Keratinocyte (primary cell): ENCODE results near the gene TMEM52B. TPM values are rescaled to one million over a fixed set of nuclear protein-coding genes. Genes with fewer than 3 reads are reported as not detected.
A peak's percentile ranks its signal among the peaks of the same experiment; 100 is the strongest.

Experiments
- DNase-seq: peaks from one replicate; pipeline ENCODE4 v3.0.0-alpha.2; 2011; ENCODE audit warnings: low read depth, missing footprints, low spot score
- FAIRE-seq: peaks from 2 replicates; lab custom pipeline; 2011; peaks lifted over from hg19 to GRCh38; lab: Jason Lieb, UNC
- H2AFZ ChIP-seq: 2 replicates; pipeline ENCODE4 v1.6.0; 2012; ENCODE audit warnings: low read length, control low read depth, inconsistent platforms; ENCODE audit not compliant: control insufficient read depth
- H3K27ac ChIP-seq: 2 replicates; pipeline ENCODE4 v1.5.1; 2011; ENCODE audit warnings: low read length; ENCODE audit not compliant: control insufficient read depth, insufficient read depth
- H3K27me3 ChIP-seq: 3 replicates; pipeline ENCODE4 v1.6.0; 2011; ENCODE audit warnings: low read length; ENCODE audit not compliant: control insufficient read depth, insufficient read depth; ENCODE audit errors: extremely low read depth
- H3K36me3 ChIP-seq, 2 experiments: 2 replicates in 1 of 2; 3 replicates in 1 of 2; pipeline ENCODE4 v1.5.1; 2011; ENCODE audit warnings: low read length in 2 of 2, mild to moderate bottlenecking in 1 of 2; ENCODE audit not compliant: control insufficient read depth in 2 of 2, insufficient read depth in 2 of 2; ENCODE audit errors: extremely low read depth in 1 of 2
- H3K4me1 ChIP-seq: 3 replicates; pipeline ENCODE4 v1.5.1; 2011; ENCODE audit warnings: low read length; ENCODE audit not compliant: control insufficient read depth, insufficient read depth; ENCODE audit errors: extremely low read depth
- H3K4me2 ChIP-seq: 3 replicates; pipeline ENCODE4 v1.6.0; 2011; ENCODE audit warnings: low read depth, low read length; ENCODE audit not compliant: control insufficient read depth, insufficient read depth; ENCODE audit errors: extremely low read depth
- H3K4me3 ChIP-seq, 3 experiments: fragments of 200-600 bp in 1 of 3; sonication (generic) in 1 of 3; 2 replicates in 2 of 3; 3 replicates in 1 of 3; pipeline ENCODE4 v1.5.1; 2011 to 2016; ENCODE audit warnings: low read length in 3 of 3, mild to moderate bottlenecking in 3 of 3, control low read depth in 2 of 3, inconsistent platforms in 1 of 3, low read depth in 1 of 3, mixed read lengths in 1 of 3, mixed run types in 1 of 3, moderate library complexity in 1 of 3; ENCODE audit not compliant: control insufficient read depth in 2 of 3, insufficient read depth in 2 of 3; ENCODE audit errors: extremely low read depth in 1 of 3
- H3K79me2 ChIP-seq: 2 replicates; pipeline ENCODE4 v1.6.0; 2012; ENCODE audit warnings: low read length; ENCODE audit not compliant: control insufficient read depth, insufficient read depth
- H3K9ac ChIP-seq: 3 replicates; pipeline ENCODE4 v1.6.0; 2011; ENCODE audit warnings: low read length; ENCODE audit not compliant: control insufficient read depth, insufficient read depth; ENCODE audit errors: extremely low read depth
- H3K9me1 ChIP-seq: 3 replicates; pipeline ENCODE4 v1.6.0; 2011; ENCODE audit warnings: low read length; ENCODE audit not compliant: control insufficient read depth, insufficient read depth; ENCODE audit errors: extremely low read depth
- H3K9me3 ChIP-seq: 2 replicates; pipeline ENCODE4 v1.5.1; 2012; ENCODE audit warnings: low read depth, low read length; ENCODE audit not compliant: control insufficient read depth
- H4K20me1 ChIP-seq: 3 replicates; pipeline ENCODE4 v1.6.0; 2011; ENCODE audit warnings: low read length; ENCODE audit not compliant: control insufficient read depth, insufficient read depth; ENCODE audit errors: extremely low read depth
- CTCF ChIP-seq, 3 experiments: IDR thresholded peaks in 1 of 3; conservative IDR thresholded peaks in 1 of 3; optimal IDR thresholded peaks in 1 of 3; 2 replicates in 2 of 3; 3 replicates in 1 of 3; pipeline versions ENCODE3 to v1.5.1; 2011; ENCODE audit warnings: low read length in 3 of 3, mild to moderate bottlenecking in 3 of 3, moderate library complexity in 2 of 3, control low read depth in 1 of 3, inconsistent platforms in 1 of 3; ENCODE audit not compliant: insufficient read depth in 2 of 3; ENCODE audit errors: extremely low read depth in 1 of 3
- EZH2 ChIP-seq: IDR thresholded peaks from one replicate; pipeline ENCODE4 v1.6.1; 2012; ENCODE audit warnings: inconsistent platforms, mild to moderate bottlenecking, low read length, moderate library complexity
- dilution Hi-C: fragments of 300-500 bp; cut with MboI; formaldehyde crosslinking; loops from one replicate; pipeline ENCODE4 v1.7.0; 2020; ENCODE audit warnings: low sequenced_read_pairs; ENCODE audit not compliant: extremely low pct_ligation_motif_present
- polyA plus RNA-seq, 5 experiments: library from polyadenylated mRNA; depleted of rRNA in 3 of 5; stranded (reverse) in 3 of 5; stranded (forward) in 1 of 5; unstranded in 1 of 5; fragments of >200 nt; gene quantifications; 1 replicate in 1 of 5; 2 replicates in 3 of 5; 3 replicates in 1 of 5; pipeline versions ENCODE4 v1.2.1 to v1.2.3, GENCODE V29; 2011 to 2012; ENCODE audit warnings: missing spikeins in 2 of 5, low read depth in 1 of 5, low replicate concordance in 1 of 5

Gene TMEM52B
- polyA plus RNA-seq, 1 donor (not counting 4 experiments of a cell fraction or from before 2014, with no cell fraction given) = not detected

DNA sequence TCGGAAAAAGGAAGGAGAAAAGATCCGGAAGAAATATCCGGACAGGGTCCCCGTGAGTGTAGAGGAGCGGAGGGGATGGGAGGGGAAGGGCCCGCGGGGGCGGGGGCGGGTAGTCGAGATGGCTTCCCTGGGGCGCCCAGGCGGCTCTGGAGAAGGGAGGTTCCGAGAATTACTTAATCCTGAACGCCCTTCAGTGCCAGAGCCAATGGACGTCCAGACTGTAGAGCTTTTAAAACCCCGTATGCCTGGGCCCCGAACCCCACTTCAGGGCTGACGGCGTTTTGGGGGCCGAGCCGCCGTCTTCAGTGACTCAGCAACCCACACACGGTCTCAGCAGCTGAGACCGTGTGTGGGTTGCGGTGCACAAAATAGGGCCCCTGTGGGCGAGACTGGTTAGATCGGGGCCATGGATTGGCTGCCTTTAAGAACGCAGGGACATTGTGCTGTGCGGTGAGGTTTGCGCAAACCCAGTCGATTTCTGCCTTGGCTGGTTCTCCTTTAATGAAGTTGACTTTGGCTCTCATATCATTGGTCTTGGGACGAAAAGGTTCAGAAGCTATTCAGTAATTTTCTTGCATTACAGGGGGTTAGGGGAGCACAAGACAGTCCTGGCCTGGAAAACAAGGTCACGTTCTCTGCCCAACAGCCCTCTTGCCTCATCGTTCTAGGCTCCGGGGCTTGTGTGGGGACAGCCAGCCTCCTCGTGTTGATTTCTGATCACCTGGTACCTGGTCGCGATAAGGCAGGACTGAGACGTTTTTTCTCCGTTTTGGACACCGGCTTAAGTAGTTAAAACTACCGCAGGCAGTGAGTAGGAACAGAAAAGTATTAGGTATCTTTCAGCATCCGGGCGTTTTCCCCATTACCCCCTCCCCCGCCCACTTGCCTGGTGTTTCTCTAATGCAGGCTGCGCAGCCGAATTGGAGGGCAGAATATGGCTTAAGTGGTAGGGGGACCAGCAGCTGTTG lies 34.6 kb downstream of the TMEM52B start:
- no peak for TF ChIP-seq EZH2
- no peak for TF ChIP-seq CTCF (optimal IDR thresholded peaks at IDR 0.05 in 1 of 3, IDR thresholded peaks at IDR 0.05 in 1 of 3, conservative IDR thresholded peaks at IDR 0.05 in 1 of 3; ENCODE audit: extremely low read depth in 1 of 3, insufficient read depth in 2 of 3, low read length in 3 of 3)
- peak overlapping the region; percentile 99 for H3K4me2 ChIP-seq
- no peaks in the 10 kb centered on the region for H3K9me3 ChIP-seq
- H3K4me1 ChIP-seq = peaks cover 17% of the 10 kb centered on the region
- no peaks in the 10 kb centered on the region for H3K36me3 ChIP-seq
- no peaks in the 10 kb centered on the region for H3K9me1 ChIP-seq
- peak overlapping the region; percentile 92 for H2AFZ ChIP-seq
- peak overlapping the region; percentile 66 to 88 (median 87) for H3K4me3 ChIP-seq
- peak overlapping the region; percentile 99 for H3K27ac ChIP-seq
- H3K27me3 ChIP-seq = no peaks in the 10 kb centered on the region
- H4K20me1 ChIP-seq = peaks cover 2% of the 10 kb centered on the region
- FAIRE-seq (peak; percentile 44), DNase-seq (no peak)
- no peaks in the 10 kb centered on the region for H3K79me2 ChIP-seq
- peak overlapping the region; percentile 93 for H3K9ac ChIP-seq
- dilution Hi-C loops = no loop called here

GRCh38 chr12:10214136-10214894 lies 35.5 kb downstream of the TMEM52B start:
- TF ChIP-seq EZH2 (no peak), CTCF (optimal IDR thresholded peaks at IDR 0.05 in 1 of 3, IDR thresholded peaks at IDR 0.05 in 1 of 3, conservative IDR thresholded peaks at IDR 0.05 in 1 of 3; ENCODE audit: extremely low read depth in 1 of 3, insufficient read depth in 2 of 3, low read length in 3 of 3) (no peak)

More at GRCh38 chr12:10214136-10214894, 35.5 kb downstream of the TMEM52B start:
- H3K4me1 ChIP-seq = peaks cover 17% of the 10 kb centered on the region
- no peaks in the 10 kb centered on the region for H3K79me2 ChIP-seq
- H4K20me1 ChIP-seq = peaks cover 2% of the 10 kb centered on the region
- H3K9ac ChIP-seq = peak overlapping the region; percentile 93
- dilution Hi-C loops = no loop called here
- no peaks in the 10 kb centered on the region for H3K9me3 ChIP-seq
- H3K27ac ChIP-seq = peak overlapping the region; percentile 99
- peak; percentile 59 for FAIRE-seq
- H3K9me1 ChIP-seq = no peaks in the 10 kb centered on the region
- H3K27me3 ChIP-seq = no peaks in the 10 kb centered on the region
- H3K36me3 ChIP-seq = no peaks in the 10 kb centered on the region
- peak overlapping the region; percentile 99 for H3K4me2 ChIP-seq
- H2AFZ ChIP-seq = peak overlapping the region; percentile 92
- DNase-seq = no peak
- H3K4me3 ChIP-seq = peak overlapping the region; percentile 66 to 88 (median 87)
